Astrocyte of the spinal cord (primary cell): Measurements from ENCODE around the gene TAPBP.
A peak's percentile ranks its signal among the peaks of the same experiment; 100 is the strongest.
"Not testable (repeated sequence)": the region's sequence is repeated elsewhere in the genome, so short reads cannot be mapped to it uniquely, and the experiment has no call there.

ENCODE experiments used
- DNase-seq: peaks from one replicate; pipeline ENCODE4 v3.0.0; 2011; ENCODE audit warnings: low read depth, low spot score
- H3K4me3 ChIP-seq: 2 replicates; pipeline ENCODE4 v1.5.1; 2011; ENCODE audit warnings: low read depth, mild to moderate bottlenecking, low read length, moderate library complexity
- CTCF ChIP-seq: IDR thresholded peaks from 2 replicates; pipeline ENCODE4 v1.5.1; 2012; ENCODE audit warnings: low read depth, mild to moderate bottlenecking, low read length, inconsistent platforms
- in situ Hi-C: cut with HindIII; loops from 2 replicates; pipeline ENCODE4 v1.10.0; 2017; ENCODE audit warnings: low sequenced_read_pairs

Gene TAPBP

GRCh38 chr6:33276864-33277662 is 36.8 kb downstream of the TAPBP start, which contains the start of gene B3GALT4:
B3GALT4 (plus strand) TSS chr6:33277123; CDS start chr6:33277420, 297 bp downstream.
- in situ Hi-C loops: no loop called here
- H3K4me3 ChIP-seq: peak within 1 kb of the TSS; percentile 41
- peak; percentile 79 for DNase-seq
- peak; percentile 39 for TF ChIP-seq CTCF

- peak overlapping the region; percentile 33 for H3K4me3 ChIP-seq
- no peak for DNase-seq
- no peak for TF ChIP-seq CTCF
- in situ Hi-C loops: no loop called here
These were observed 37.4 kb downstream of the TAPBP start for GRCh38 chr6:33276581-33276863.

GRCh38 chr6:33275795-33276580 is 37.9 kb downstream of the TAPBP start:
- in situ Hi-C loops, H3K4me3 ChIP-seq, DNase-seq: not testable (repeated sequence)

- DNase-seq: no peak
- TF ChIP-seq CTCF: no peak
- in situ Hi-C loops: no loop called here
- peak overlapping the region; percentile 84 for H3K4me3 ChIP-seq
These were observed 39.7 kb downstream of the TAPBP start for GRCh38 chr6:33273924-33274902.

GRCh38 chr6:33273129-33273923 is 40.6 kb downstream of the TAPBP start:
- no peak for TF ChIP-seq CTCF
- in situ Hi-C loops: no loop called here
- peak overlapping the region; percentile 84 for H3K4me3 ChIP-seq
- no peak for DNase-seq

- no peak for DNase-seq
These were observed 41.4 kb downstream of the TAPBP start for GRCh38 chr6:33272275-33273128.

More at GRCh38 chr6:33272275-33273128, 41.4 kb downstream of the TAPBP start:
- in situ Hi-C loops: no loop called here
- TF ChIP-seq CTCF: no peak
- H3K4me3 ChIP-seq: peak overlapping the region; percentile 84
